ENCODE measurements around the gene SH3BP1. TPM values are rescaled to one million over a fixed set of nuclear protein-coding genes. Genes with fewer than 3 reads are reported as not detected.

The SH3BP1 gene
- total RNA-seq, 4 donors from 2014 or later = 33.8 to 53.4 (median 42.0) TPM

DNA sequence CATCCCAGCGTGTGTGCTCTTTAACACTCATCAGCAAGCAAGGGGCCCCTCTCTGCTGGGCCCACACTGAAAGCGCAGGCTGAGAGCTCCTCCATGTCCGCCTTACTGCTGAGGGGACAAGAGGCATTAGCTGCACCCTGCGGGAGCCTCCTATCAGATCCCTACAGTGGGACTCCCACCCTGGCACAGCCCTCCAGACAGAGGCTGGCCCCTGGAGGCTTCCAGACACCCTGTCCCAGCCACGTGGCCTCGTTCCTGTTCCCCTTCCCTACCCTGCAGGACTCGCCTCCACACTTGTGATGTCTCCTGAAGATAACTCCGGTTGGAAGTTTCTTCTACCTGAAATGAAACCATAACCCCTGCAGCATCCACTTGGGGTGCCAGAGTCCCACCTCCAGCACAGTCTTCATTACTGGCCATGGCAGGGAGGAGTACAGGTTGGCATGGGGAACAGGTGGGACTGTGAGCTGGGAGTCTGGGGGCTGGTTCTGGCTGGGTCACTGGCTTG lies 5.0 kb upstream of the SH3BP1 start:
- intact Hi-C loops (cut with DNase I) = loop anchor here (10.0 kb wide), 1 partner anchor 160 kb away; no protein-coding TSS in a partner anchor
- Histone ChIP-seq H3K36me3 (peaks cover 0 to 40% (median 9%) of the 10 kb centered on the region in 3 donors), H3K4me3 (peak overlapping the region in 3 of 4 donors; percentile 9 to 48 (median 11)), H3K4me1 (peaks cover 32 to 74% (median 50%) of the 10 kb centered on the region in 3 donors), H3K27ac (peak overlapping the region; percentile 70 to 94 (median 80)), H3K27me3 (no peaks in the 10 kb centered on the region), H3K9me3 (no peaks in the 10 kb centered on the region)
- no peak for DNase-seq
- TF ChIP-seq, protein P1, sequence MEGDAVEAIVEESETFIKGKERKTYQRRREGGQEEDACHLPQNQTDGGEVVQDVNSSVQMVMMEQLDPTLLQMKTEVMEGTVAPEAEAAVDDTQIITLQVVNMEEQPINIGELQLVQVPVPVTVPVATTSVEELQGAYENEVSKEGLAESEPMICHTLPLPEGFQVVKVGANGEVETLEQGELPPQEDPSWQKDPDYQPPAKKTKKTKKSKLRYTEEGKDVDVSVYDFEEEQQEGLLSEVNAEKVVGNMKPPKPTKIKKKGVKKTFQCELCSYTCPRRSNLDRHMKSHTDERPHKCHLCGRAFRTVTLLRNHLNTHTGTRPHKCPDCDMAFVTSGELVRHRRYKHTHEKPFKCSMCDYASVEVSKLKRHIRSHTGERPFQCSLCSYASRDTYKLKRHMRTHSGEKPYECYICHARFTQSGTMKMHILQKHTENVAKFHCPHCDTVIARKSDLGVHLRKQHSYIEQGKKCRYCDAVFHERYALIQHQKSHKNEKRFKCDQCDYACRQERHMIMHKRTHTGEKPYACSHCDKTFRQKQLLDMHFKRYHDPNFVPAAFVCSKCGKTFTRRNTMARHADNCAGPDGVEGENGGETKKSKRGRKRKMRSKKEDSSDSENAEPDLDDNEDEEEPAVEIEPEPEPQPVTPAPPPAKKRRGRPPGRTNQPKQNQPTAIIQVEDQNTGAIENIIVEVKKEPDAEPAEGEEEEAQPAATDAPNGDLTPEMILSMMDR (IDR thresholded peaks at IDR 0.05) = no peak
- no peak for TF ChIP-seq POLR2A (IDR thresholded peaks at IDR 0.05)
- WGBS, 2 donors = 32 to 60% methylated on average over 3 to 4 of the region's 8 CpGs

DNA sequence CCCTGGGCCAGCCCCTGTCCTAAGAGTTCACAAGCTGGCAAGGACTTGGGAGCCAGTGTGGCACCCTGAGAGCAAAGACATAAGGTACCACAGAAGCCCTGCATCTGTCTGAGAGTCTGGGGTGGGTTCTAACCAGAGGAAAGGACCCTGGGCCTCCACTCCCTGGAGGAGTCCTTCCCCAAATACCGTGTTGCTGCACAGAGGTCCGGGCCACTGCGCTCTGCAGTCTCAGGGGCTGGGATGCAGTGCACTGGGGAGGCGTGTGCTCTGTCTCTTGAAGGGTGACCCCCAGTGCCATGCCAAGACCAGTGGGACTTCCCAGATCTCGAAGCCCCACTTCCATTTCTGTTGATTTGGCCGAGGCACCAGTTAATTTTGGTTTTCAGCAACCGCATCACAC lies 4.3 kb upstream of the SH3BP1 start:
- Histone ChIP-seq H3K9me3 (no peaks in the 10 kb centered on the region), H3K27ac (peak overlapping the region in 3 of 4 donors; percentile 76 to 94 (median 83)), H3K27me3 (no peaks in the 10 kb centered on the region), H3K36me3 (peaks cover 0 to 33% (median 4%) of the 10 kb centered on the region in 3 donors), H3K4me1 (peaks cover 38 to 81% (median 55%) of the 10 kb centered on the region in 3 donors), H3K4me3 (no peak overlapping the region)
- no peak for TF ChIP-seq POLR2A (IDR thresholded peaks at IDR 0.05)
- TF ChIP-seq, protein P1 (IDR thresholded peaks at IDR 0.05) = no peak
- no peak for DNase-seq
- WGBS, 2 donors = 85 to 86% methylated on average over 4 to 7 of the region's 7 CpGs
- intact Hi-C loops (cut with DNase I) = loop anchor here (10.0 kb wide), 1 partner anchor 160 kb away; no protein-coding TSS in a partner anchor

DNA sequence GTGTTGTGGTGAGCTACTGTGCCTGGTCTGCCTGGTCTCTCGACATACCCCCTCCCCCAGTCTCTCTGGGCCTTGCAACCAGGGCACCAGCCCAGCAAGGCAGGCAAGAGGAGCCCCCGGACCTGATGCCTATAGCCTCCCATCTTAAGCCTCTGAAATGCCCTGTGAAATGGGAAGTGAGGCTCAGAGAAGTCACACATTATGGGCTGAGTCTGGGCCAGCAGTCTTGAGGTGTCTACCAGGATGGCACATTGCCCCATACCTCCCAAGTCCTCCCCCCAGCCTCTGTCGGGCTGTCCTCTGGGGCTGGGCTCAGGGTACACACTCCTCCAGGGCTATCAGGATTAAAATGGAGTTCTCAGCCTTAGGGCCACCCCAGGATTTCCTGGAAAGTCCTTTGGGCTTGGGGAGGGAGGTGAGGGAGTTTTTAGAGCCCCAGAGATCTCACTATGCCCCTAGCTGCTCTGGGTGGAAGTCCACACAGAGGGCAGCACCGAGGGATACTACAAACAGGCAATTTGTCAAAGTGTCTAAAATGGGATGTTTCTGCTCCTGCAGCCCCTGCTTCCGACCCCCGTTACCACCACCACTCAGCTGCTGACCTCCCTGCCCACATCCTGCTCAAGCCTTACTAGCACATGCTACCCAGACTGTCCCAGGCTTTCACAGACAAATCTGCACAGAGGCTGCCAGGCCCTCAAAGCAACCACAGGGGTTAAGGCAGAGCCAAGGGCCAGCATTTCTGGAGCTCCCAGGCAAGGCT lies 3.1 kb upstream of the SH3BP1 start:
- peak overlapping the region; percentile 2 to 94 (median 91) for H3K27ac ChIP-seq
- no peak for DNase-seq
- H3K4me1 ChIP-seq = peaks cover 50 to 93% (median 66%) of the 10 kb centered on the region in 3 donors

DNA sequence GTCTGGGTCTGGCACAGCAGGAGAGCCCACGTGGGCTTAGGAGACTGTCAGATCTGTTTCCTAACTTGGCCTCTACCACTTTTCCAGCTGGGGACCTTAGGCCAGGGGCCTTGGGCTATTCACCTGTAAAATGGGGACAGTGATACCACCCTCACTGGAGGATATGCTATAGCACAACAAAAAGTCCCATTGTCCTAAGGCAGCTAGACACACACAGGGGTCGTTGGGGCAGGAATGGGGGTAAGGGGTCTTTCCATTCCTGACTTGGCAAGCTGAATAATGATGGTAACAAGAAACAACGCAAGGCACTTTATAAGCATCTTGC lies 2.6 kb upstream of the SH3BP1 start:
- 67 to 70% methylated on average over 2 to 3 of the region's 3 CpGs for WGBS, 2 donors
- Histone ChIP-seq H3K4me1 (peaks cover 54 to 99% (median 71%) of the 10 kb centered on the region in 3 donors), H3K9me3 (no peaks in the 10 kb centered on the region), H3K27me3 (no peaks in the 10 kb centered on the region), H3K27ac (peak overlapping the region in 3 of 4 donors; percentile 90 to 94 (median 92)), H3K4me3 (no peak overlapping the region), H3K36me3 (peaks cover 0 to 20% (median 0%) of the 10 kb centered on the region in 3 donors)
- intact Hi-C loops (cut with DNase I) = loop anchor here (10.0 kb wide), 1 partner anchor 158 kb away; no protein-coding TSS in a partner anchor
- TF ChIP-seq, protein P1 (IDR thresholded peaks at IDR 0.05) = no peak
- TF ChIP-seq POLR2A (IDR thresholded peaks at IDR 0.05) = no peak
- no peak for DNase-seq

More for the DNA sequence above, 3.1 kb upstream of the SH3BP1 start:
- peaks cover 0 to 21% (median 4%) of the 10 kb centered on the region in 3 donors for H3K36me3 ChIP-seq
- no peak for TF ChIP-seq POLR2A (IDR thresholded peaks at IDR 0.05)
- TF ChIP-seq, protein P1 (IDR thresholded peaks at IDR 0.05) = peak in 2 of 6 experiments; percentile 19 to 20
- H3K9me3 ChIP-seq = no peaks in the 10 kb centered on the region
- H3K27me3 ChIP-seq = no peaks in the 10 kb centered on the region
- intact Hi-C loops (cut with DNase I) = loop anchor here (10.0 kb wide), 1 partner anchor 158 kb away; no protein-coding TSS in a partner anchor
- 42 to 70% methylated on average over 3 to 5 of the region's 6 CpGs for WGBS, 2 donors
- no peak overlapping the region for H3K4me3 ChIP-seq

Data from esophagus squamous epithelium (tissue), 5 donors.